Stimulated activated CD8-positive, alpha-beta memory T cell treated with anti-CD3 and anti-CD28 coated beads, Interleukin-7, amount 100 ng/mL, for 48 hours (primary cell): ENCODE data around the gene NCBP2L.

Experiments
- DNase-seq, 2 donors: peaks; one replicate each; pipeline ENCODE4 v3.0.0-alpha.2; 2020; ENCODE audit warnings: low read depth in 1 of 2; ENCODE audit errors: extremely low read depth in 1 of 2

NCBP2L gene

GRCh38 chrX:107777536-107777832, at the start of gene NCBP2L:
Gene NCBP2L (plus strand): TSS chrX:107777733. CDS start chrX:107794221, 16,488 bp downstream.
- DNase-seq, result no peak

GRCh38 chrX:107728371-107729099, 49.0 kb upstream of the NCBP2L start:
- DNase-seq, result no peak

DNA sequence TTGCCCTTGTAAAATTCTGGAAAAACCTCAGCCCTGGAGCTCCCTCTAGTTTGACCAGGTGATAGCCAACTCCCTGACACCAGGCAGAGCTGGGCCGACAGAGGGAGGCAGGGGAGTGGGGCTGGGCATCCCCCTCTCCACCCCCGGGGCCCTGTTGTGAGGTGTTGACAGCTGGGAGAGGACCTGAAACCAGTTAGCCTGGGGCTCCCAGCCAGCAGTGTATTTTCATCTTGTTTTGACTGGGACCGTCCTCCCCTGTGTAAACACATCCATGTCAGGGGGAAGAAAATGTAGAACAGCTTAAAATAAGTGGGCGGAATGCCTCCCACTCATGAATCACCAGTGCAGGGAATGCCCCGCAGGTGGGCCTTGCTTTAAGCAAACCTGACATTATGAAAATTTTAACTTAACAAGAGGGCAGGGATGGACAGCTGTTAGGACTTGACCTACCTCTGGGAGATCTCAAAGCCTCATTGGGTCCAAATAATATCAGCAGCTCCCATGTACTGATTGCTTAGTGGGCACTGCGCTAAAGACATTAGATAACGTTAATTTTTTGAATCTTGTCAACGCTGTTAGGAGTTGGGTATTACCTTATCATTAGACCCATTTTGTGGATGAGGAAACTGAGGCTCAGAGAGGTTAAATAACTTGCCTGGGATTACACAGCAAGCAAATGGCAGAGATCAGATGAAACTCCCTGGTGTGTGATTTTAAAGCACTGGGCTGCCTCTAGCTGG, 47.8 kb upstream of the NCBP2L start:
- no peak for DNase-seq

GRCh38 chrX:107730298-107730655, 47.3 kb upstream of the NCBP2L start:
- DNase-seq, result no peak

DNA sequence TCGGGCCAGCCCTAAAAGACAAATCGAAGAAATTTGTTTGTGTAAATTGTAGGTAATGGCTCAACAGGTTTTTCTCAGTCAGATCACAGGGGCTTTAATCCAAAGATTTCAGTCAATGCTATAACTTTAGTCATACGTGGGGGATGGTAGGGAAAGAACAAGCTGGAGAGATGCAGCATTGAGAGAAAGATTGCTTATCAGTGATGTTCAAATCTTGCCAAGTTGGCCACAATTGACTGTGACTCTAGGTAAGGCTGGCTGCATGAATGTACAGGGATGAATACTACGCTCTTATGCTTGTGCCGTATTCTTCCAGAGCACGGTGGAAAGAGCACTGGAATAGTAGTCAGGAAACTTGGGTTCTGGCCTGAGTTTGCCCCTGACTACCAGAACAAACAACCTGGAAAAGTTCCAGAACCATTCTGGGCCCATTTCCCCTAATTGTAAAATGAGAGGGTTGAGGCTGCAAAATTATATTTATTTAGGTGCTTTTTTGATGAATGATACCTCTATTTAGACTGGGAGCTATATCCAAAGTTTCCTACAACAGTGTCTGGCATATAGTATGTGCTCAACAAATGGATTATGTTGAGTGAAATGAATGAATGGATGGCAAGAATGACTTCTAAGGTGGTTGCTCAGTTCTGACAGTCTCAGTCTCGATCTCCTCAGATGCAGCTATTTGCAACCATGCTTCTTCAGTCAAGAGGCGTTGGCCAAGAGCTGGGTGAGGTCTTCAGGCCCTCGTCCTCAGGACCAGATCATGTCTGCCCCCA, 46.4 kb upstream of the NCBP2L start:
- no peak for DNase-seq

DNA sequence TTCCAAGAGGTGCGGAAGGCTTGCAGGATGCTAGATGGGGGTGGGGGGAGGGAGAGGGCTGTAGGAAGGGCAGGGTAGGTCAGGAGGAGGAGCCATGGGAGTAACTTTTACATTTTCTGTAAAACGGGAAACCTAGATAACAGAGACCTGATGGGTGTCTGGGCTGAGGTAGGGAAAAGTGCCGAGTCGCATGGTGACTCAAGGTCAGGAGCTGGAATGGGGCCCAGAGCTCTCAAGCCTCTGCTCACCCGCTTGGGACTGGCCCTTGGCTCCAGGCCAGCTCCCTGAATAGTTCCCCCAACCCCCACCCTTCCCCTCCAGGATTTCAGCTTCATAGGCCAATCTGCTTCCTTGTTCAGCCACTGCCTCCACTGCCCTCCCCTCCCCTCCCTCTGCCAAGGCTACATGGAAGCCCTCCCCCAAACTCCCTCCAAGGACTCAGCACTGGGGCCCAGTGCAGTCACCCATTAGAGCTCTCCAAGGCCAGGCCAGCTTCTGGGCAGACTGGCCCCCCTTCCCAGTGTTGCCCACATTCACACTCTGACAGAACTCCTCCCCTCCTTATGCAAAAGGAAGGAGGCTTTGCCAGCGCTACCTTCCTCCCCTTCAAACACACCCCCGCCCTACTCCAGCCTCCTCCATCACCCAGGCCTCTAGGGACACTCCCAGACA, 45.6 kb upstream of the NCBP2L start:
- DNase-seq, result no peak

DNA sequence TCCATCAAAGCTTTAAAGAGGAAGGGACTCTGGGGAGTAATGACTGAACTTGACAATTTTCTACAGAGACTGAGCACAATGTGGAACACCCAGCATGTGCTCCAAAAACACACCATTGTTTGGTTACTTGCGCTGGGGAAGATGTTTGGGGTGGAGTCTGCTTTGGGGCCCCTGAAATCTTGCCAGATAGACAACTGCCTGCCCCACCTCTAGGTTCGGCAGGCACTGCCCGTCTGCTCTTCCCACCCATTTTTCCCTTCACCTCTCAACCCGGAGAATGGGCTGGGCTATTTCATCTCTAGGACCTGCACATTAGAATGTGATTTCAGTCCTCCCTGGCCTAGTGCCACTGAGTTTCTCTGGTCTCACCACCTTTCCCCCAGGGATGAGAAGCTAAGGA, 43.8 kb upstream of the NCBP2L start:
- no peak for DNase-seq

DNA sequence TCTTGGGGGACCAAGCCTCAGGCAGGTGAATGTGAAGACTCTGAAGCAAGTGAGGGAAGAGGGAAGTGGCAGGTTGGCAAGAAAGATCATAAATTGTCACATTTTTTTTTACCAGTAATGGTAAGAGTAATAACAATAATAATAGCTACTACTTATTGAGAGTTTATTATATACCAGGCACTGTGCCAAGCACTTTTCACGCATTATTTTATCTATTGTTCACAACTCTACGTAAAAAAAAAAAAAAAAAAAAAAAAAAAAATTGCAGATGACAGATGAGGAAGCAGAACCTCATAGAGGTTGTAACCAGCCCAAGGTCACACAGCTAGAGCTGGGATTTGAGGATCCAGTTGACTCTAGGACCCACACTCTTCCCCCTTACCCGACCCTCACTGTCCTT, 42.9 kb upstream of the NCBP2L start:
- DNase-seq, result no peak

DNA sequence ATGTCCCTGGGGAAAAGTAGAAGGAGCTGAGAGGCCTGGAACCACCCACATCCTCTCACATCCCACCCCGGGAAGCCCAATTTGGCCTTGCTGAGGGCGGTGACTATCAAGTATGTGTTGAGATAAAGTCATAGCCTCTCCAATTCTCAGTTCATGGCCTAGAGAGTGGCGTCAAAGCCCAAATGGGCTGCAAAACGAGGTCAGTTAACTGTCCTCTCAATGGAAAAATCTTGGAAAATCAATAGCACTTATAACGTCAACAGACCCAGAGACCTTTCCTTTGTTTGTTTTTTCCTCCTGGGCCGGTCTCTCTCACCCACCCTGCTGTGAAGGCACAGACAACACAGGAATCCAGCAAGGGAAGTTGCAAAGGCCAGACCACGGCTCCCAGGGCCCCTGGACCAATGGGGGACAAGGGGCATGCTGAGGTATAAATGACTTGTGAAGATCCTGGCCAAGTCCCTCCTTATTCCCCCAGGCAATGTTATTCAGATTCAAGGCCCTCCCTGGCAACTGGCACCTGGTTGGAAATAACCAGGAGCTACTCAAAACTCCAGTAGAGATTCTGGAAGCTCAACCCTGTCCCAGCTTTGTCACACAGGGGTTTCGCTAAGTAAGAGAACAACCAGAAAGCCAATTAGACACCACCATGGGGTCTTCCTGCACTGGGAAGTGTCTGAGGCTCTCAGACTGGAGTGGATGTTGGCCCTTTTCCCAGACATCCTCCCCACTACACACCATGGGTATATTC, 40.6 kb upstream of the NCBP2L start:
- DNase-seq, result no peak

DNA sequence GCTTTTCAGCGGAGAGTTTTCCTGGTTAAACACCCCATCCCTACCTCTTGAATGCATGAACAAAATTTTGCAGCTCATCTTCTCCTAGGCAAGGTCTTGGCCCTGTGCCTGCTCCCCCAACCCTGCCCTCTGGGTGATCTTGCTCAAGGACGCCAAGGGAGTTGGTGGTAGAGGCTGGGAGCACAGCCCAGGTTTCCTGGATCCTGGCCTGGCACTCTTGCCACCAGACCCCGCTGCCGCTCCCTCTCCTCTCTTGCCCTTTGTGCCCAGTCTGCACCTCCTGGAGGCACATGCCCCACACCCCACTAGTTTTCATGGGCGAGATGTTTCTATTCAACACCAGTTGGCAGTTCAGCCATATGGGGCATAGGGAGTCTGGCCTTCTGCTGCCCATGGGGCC, 39.3 kb upstream of the NCBP2L start:
- no peak for DNase-seq

GRCh38 chrX:107738768-107739167, 38.8 kb upstream of the NCBP2L start:
- DNase-seq, result no peak

DNA sequence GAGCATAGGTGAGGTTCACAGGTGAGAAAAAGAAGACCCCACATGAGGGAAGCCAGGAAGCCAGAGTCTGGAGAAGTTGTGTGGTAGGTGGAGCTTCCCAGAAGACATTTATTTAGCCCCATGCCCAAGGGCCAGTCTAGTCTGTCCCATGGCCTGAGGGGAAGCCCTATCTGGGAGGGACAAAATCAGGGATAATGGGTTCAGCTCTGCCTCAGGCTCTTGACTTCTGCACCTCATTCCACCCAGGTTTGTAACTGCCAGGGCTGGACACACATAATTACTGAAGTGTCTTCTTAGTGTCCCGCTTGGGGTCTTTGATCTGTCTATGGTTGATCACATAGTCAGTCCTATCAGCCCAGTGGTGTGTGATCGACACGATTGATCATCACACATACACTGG, 38.0 kb upstream of the NCBP2L start:
- DNase-seq, result no peak

DNA sequence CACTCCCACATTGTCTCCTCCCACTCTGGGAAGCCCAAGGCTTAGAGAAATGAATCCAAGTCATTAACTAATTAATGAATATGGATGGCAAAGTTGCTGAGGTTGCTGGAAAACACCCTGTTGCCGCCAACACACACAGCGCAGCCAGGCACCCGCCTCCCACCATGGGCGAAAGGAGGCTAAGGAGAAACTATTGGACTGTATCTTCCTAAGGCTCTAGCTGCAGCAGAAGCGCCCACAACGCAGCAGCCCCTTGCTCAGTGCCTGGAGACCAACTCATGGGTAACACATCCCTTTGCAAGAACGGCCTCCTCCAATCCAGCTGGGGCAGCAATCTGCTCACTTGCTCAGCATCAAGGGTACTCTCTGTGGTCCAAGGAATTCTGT, 36.1 kb upstream of the NCBP2L start:
- DNase-seq, result no peak

- no peak for DNase-seq
Observed at GRCh38 chrX:107742700-107743191, 34.8 kb upstream of the NCBP2L start.

- no peak for DNase-seq
Observed at GRCh38 chrX:107743995-107744394, 33.5 kb upstream of the NCBP2L start.

DNA sequence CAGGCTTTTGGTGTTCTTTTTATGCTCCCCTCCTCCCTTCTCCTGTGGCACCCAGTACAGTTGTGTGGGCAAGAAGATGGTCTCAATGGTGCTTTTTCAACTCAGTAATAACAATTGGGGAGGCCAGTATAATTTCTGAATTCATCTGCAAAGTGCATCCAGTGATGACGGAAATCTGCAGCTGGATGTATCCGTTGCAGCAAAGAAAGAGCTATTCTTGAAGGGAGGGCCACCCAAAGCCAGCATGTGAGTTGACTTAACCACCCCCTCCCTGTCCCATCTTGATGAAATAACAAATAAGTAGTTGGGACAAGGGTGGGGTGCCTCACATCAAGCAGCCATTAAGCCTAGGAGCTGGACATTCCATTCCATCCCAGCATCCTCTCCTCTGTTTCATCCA, 32.7 kb upstream of the NCBP2L start:
- no peak for DNase-seq

DNA sequence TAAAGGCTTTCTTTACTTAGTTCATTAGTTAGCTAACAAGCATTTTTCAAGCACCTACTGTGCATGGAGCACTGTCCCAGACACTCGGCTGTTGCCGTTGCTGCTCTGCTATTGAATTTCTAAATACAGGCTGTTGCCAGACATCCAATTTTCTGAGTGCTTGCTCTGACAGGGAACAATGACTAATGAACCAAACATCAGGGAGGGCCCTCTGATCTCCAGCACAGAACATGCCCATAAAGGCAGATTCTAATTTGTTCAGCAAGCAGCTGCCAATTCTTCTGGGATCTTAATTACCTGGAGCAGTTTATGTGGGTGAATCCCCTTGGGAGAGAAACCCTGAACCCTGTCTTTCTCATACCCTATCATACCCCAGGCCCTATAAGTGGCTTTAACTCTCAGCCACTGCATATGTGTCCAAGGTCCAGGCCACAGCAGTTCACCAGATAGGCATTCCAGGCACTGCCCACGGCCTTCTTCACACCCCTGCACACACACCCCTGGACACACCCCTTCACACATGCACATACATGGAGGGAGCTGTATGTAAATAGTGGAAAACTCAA, 29.9 kb upstream of the NCBP2L start:
- DNase-seq, result no peak

DNA sequence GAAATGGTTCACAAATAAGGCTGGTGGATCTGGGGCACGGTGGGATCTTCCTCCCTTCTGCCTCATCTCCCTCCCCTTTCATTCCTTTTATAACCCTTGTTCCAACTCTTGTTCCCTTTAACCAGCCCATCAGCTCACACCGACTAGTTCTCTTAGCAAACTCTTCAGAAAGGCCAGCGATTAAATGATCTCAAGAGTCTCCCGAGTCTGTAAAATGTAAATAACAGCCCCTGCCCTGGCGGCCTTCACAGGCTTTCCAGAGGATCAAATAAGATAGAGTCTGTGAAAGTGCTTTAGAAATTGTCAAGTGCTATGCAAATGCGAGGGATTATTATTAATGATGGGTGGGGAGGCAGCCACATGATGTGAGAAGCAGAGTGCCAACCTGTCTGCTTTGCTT, 29.0 kb upstream of the NCBP2L start:
- DNase-seq, result no peak

- DNase-seq, result no peak
Observed at GRCh38 chrX:107750263-107750662, 27.3 kb upstream of the NCBP2L start.

GRCh38 chrX:107750861-107751445, 26.6 kb upstream of the NCBP2L start:
- no peak for DNase-seq
